ENCODE results near the gene LSAMP. TPM values are rescaled to one million over a fixed set of nuclear protein-coding genes. Genes with fewer than 3 reads are reported as not detected.

The LSAMP gene
- total RNA-seq, 1 donor from 2014 or later, result 0.11 TPM

DNA sequence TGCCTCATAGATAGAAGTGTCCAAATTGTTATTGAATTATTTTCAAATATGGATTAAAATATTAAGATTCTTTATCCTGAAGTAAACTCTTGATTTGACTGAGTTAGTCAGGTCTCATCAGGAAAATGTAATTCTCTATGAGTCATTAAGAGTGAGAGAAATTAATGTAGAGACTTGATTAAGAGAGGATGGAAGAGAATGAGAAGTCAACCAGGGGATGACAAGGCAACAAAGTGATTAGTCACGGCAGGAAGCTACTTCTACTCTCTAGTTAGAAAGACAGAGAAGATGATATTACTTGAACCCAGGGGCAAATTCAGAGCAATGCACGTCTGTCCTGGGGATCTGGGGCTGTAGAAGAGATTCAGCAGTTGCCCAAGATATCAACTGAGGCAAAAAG lies 202.5 kb downstream of the LSAMP start:
- Histone ChIP-seq H3K27me3 (no peaks in the 10 kb centered on the region), H3K9me3 (no peaks in the 10 kb centered on the region), H3K27ac (no peak overlapping the region), H3K36me3 (no peaks in the 10 kb centered on the region), H3K4me1 (no peaks in the 10 kb centered on the region), H3K4me3 (no peak overlapping the region)
- no peak for DNase-seq (ENCODE audit: low spot score in 2 of 2)
- intact Hi-C loops (cut with DNase I), result no loop called here
- TF ChIP-seq, protein P1, sequence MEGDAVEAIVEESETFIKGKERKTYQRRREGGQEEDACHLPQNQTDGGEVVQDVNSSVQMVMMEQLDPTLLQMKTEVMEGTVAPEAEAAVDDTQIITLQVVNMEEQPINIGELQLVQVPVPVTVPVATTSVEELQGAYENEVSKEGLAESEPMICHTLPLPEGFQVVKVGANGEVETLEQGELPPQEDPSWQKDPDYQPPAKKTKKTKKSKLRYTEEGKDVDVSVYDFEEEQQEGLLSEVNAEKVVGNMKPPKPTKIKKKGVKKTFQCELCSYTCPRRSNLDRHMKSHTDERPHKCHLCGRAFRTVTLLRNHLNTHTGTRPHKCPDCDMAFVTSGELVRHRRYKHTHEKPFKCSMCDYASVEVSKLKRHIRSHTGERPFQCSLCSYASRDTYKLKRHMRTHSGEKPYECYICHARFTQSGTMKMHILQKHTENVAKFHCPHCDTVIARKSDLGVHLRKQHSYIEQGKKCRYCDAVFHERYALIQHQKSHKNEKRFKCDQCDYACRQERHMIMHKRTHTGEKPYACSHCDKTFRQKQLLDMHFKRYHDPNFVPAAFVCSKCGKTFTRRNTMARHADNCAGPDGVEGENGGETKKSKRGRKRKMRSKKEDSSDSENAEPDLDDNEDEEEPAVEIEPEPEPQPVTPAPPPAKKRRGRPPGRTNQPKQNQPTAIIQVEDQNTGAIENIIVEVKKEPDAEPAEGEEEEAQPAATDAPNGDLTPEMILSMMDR (IDR thresholded peaks at IDR 0.05), result no peak

DNA sequence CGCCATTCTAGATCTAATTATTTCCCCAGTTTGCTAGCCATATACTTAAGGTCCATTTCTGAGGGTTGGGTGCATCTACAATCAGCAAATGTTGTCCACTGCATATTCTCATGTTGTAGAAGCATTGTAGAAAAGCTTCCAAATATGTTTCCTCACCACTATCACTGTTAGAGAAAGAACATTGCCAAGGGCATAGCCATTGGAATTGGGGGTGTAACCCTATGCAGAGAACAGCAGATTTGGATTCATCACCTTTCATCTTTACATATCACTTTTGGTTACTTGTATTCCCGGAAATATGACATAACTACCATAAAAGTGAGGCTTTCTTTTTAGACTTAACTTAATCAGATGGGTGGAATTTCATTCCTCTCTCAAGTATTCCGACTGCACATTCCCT lies 203.6 kb downstream of the LSAMP start:
- H3K9me3 ChIP-seq, result no peaks in the 10 kb centered on the region
- no peaks in the 10 kb centered on the region for H3K27me3 ChIP-seq
- H3K36me3 ChIP-seq, result no peaks in the 10 kb centered on the region
- H3K4me1 ChIP-seq, result no peaks in the 10 kb centered on the region
- no peak for DNase-seq (ENCODE audit: low spot score in 2 of 2)
- TF ChIP-seq, protein P1 (IDR thresholded peaks at IDR 0.05), result no peak
- H3K27ac ChIP-seq, result no peak overlapping the region
- no peak overlapping the region for H3K4me3 ChIP-seq
- intact Hi-C loops (cut with DNase I), result no loop called here

- Histone ChIP-seq H3K9me3 (no peaks in the 10 kb centered on the region), H3K27ac (no peak overlapping the region), H3K27me3 (no peaks in the 10 kb centered on the region), H3K4me1 (no peaks in the 10 kb centered on the region), H3K4me3 (no peak overlapping the region), H3K36me3 (no peaks in the 10 kb centered on the region)
- intact Hi-C loops (cut with DNase I), result no loop called here
- TF ChIP-seq, protein P1 (IDR thresholded peaks at IDR 0.05), result no peak
- DNase-seq (ENCODE audit: low spot score in 2 of 2), result no peak
Measured at GRCh38 chr3:116240261-116240660, 205.0 kb downstream of the LSAMP start.

DNA sequence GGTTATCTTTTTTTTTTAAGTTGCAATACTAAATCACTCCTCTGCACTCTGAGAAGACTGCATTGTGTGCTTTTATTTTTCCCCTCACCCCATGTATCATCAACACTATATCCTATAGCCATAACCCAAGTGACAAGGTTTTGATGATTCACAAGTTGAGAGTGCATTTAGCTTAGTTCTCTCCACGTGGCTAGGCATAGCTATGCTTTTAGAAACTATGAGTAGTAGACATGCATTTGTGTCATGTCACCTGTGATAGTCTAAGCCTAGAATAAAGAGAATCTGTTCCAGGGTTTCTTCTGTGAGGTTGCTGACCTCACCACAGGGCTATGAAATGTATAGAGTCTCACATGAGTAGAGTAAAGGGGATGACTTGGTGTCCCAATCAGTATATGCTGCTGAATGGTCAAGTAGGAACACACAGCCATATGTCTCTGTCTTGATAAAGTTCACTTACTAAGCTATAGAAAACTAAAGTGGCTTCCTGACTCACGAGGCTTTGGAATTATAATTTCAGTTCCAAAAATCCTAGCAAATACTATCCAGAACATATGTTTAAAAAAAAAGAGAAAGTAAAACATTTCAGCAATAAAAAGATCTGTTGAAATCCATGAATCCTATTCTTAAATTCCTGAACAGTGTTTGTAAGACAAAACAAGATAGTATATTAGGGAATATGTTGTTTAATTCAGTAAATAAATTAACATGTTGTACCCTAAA lies 206.3 kb downstream of the LSAMP start:
- TF ChIP-seq, protein P1 (IDR thresholded peaks at IDR 0.05), result no peak
- intact Hi-C loops (cut with DNase I), result no loop called here
- Histone ChIP-seq H3K4me3 (no peak overlapping the region), H3K4me1 (no peaks in the 10 kb centered on the region), H3K27me3 (no peaks in the 10 kb centered on the region), H3K36me3 (no peaks in the 10 kb centered on the region), H3K9me3 (no peaks in the 10 kb centered on the region), H3K27ac (no peak overlapping the region)
- no peak for DNase-seq (ENCODE audit: low spot score in 2 of 2)

DNA sequence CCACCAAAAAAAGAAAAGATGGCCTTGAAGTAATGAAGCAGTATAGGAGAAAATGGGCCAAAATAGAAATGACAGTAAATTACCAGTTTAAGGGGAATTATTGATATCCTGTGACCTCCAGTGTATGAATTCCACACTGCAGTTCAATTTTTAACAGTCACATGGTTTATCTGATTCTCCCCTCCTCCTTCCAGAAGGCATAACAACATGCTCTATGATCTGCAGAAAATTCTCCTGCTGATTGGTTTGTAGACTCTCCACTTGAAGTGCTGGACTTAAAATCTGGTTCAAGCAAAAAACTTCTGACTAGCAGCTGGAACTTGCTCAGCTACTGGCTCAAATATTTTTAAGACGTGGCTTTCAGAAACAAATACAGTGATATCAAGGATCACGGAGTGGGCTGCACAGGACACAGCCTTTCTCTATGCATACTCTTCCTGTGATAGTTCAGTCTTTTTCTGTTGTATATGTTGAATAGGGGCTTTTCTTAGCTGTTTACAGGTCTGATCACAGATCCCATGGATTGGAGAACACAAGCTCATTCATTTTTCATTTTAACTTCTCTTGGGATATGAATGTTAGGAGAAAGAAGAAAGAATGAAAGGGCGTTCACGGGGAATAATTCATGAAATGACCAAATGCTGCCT lies 211.5 kb downstream of the LSAMP start:
- no peak for DNase-seq (ENCODE audit: low spot score in 2 of 2)

More for the DNA sequence above, 211.5 kb downstream of the LSAMP start:
- Histone ChIP-seq H3K4me3 (no peak overlapping the region), H3K36me3 (no peaks in the 10 kb centered on the region), H3K27me3 (no peaks in the 10 kb centered on the region), H3K27ac (no peak overlapping the region), H3K9me3 (no peaks in the 10 kb centered on the region), H3K4me1 (no peaks in the 10 kb centered on the region)
- TF ChIP-seq, protein P1 (IDR thresholded peaks at IDR 0.05), result no peak
- intact Hi-C loops (cut with DNase I), result no loop called here

Data from ascending aorta (tissue), 2 donors.